ENCODE results near the gene KCNA10. TPM values are rescaled to one million over a fixed set of nuclear protein-coding genes. Genes with fewer than 3 reads are reported as not detected.
"Not testable (repeated sequence)": the region's sequence is repeated elsewhere in the genome, so short reads cannot be mapped to it uniquely, and the experiment has no call there.

Gene KCNA10
- total and polyA plus RNA-seq, 2 donors (not counting 1 experiment from before 2014, with no cell fraction given): not detected

DNA sequence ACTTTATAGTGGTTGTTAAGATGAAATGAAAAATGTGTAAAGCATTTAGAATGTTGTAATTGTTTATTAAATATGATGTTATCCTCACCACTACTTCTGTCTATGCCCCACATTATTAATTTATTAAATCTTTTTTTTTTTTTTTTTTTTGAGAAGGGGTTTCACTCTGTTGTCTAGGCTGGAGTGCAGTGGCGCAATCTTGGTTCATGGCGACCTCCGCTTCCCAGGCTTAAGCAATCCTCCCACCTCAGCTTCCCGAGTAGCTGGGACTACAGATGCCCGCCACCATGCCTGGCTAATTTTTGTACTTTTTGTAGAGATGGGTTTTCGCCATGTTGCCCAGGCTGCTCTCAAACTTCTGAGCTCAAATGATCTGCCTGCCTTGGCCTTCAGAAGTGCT lies 7.5 kb downstream of the KCNA10 start:
- no peaks in the 10 kb centered on the region for H4K20me1 ChIP-seq (ENCODE audit: control insufficient read depth, extremely low read depth, insufficient read depth, low read length)
- no peaks in the 10 kb centered on the region for H3K79me2 ChIP-seq (ENCODE audit: control insufficient read depth, insufficient read depth, low read length)
- H3K27ac ChIP-seq (ENCODE audit: insufficient read depth, low read length): no peak overlapping the region
- H3K4me3 ChIP-seq (replicated peaks in 1 of 4; ENCODE audit: control extremely low read depth in 1 of 4, insufficient read depth in 1 of 4, low read depth in 3 of 4, low read length in 4 of 4): no peak overlapping the region
- H3K4me2 ChIP-seq (ENCODE audit: extremely low read depth, insufficient read depth, low read length): no peak overlapping the region
- TF ChIP-seq EZH2 (IDR thresholded peaks at IDR 0.05; ENCODE audit: low read length, missing control alignments): no peak
- TF ChIP-seq, protein P1, sequence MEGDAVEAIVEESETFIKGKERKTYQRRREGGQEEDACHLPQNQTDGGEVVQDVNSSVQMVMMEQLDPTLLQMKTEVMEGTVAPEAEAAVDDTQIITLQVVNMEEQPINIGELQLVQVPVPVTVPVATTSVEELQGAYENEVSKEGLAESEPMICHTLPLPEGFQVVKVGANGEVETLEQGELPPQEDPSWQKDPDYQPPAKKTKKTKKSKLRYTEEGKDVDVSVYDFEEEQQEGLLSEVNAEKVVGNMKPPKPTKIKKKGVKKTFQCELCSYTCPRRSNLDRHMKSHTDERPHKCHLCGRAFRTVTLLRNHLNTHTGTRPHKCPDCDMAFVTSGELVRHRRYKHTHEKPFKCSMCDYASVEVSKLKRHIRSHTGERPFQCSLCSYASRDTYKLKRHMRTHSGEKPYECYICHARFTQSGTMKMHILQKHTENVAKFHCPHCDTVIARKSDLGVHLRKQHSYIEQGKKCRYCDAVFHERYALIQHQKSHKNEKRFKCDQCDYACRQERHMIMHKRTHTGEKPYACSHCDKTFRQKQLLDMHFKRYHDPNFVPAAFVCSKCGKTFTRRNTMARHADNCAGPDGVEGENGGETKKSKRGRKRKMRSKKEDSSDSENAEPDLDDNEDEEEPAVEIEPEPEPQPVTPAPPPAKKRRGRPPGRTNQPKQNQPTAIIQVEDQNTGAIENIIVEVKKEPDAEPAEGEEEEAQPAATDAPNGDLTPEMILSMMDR (conservative IDR thresholded peaks at IDR 0.05 in 1 of 2, IDR thresholded peaks at IDR 0.05 in 1 of 2; ENCODE audit: low read depth in 1 of 2, low read length in 2 of 2): no peak
- H3K27me3 ChIP-seq (ENCODE audit: control insufficient read depth, insufficient read depth, low read length): peaks cover 3% of the 10 kb centered on the region
- DNase-seq (ENCODE audit: low read depth in 2 of 2): no peak
- no peaks in the 10 kb centered on the region for H3K9me3 ChIP-seq (ENCODE audit: control insufficient read depth, insufficient read depth, low read depth, low read length)
- H2AFZ ChIP-seq (ENCODE audit: low read length): no peak overlapping the region
- H3K4me1 ChIP-seq (ENCODE audit: control insufficient read depth, extremely low read depth, insufficient read depth, low read length): no peaks in the 10 kb centered on the region
- H3K9ac ChIP-seq (ENCODE audit: insufficient read depth, low read length): no peak overlapping the region
- H3K36me3 ChIP-seq (ENCODE audit: control insufficient read depth, insufficient read depth, low read length): no peaks in the 10 kb centered on the region

- H3K27me3 ChIP-seq (ENCODE audit: control insufficient read depth, insufficient read depth, low read length); DNase-seq (ENCODE audit: low read depth in 2 of 2); H3K4me2 ChIP-seq (ENCODE audit: extremely low read depth, insufficient read depth, low read length); H3K27ac ChIP-seq (ENCODE audit: insufficient read depth, low read length); H3K36me3 ChIP-seq (ENCODE audit: control insufficient read depth, insufficient read depth, low read length); H3K9me3 ChIP-seq (ENCODE audit: control insufficient read depth, insufficient read depth, low read depth, low read length); H3K79me2 ChIP-seq (ENCODE audit: control insufficient read depth, insufficient read depth, low read length); H4K20me1 ChIP-seq (ENCODE audit: control insufficient read depth, extremely low read depth, insufficient read depth, low read length); H3K4me1 ChIP-seq (ENCODE audit: control insufficient read depth, extremely low read depth, insufficient read depth, low read length); H3K9ac ChIP-seq (ENCODE audit: insufficient read depth, low read length); H2AFZ ChIP-seq (ENCODE audit: low read length); H3K4me3 ChIP-seq (replicated peaks in 1 of 4; ENCODE audit: control extremely low read depth in 1 of 4, insufficient read depth in 1 of 4, low read depth in 3 of 4, low read length in 4 of 4): not testable (repeated sequence)
Observed at GRCh38 chr1:110510921-110511320, 8.1 kb downstream of the KCNA10 start.

GRCh38 chr1:110509655-110510054 lies 9.3 kb downstream of the KCNA10 start:
- TF ChIP-seq EZH2 (IDR thresholded peaks at IDR 0.05; ENCODE audit: low read length, missing control alignments): no peak
- TF ChIP-seq, protein P1 (conservative IDR thresholded peaks at IDR 0.05 in 1 of 2, IDR thresholded peaks at IDR 0.05 in 1 of 2; ENCODE audit: low read depth in 1 of 2, low read length in 2 of 2): no peak
- H3K36me3 ChIP-seq (ENCODE audit: control insufficient read depth, insufficient read depth, low read length): no peaks in the 10 kb centered on the region
- H3K79me2 ChIP-seq (ENCODE audit: control insufficient read depth, insufficient read depth, low read length): no peaks in the 10 kb centered on the region
- no peak overlapping the region for H3K27ac ChIP-seq (ENCODE audit: insufficient read depth, low read length)
- DNase-seq (ENCODE audit: low read depth in 2 of 2): no peak
- H3K4me1 ChIP-seq (ENCODE audit: control insufficient read depth, extremely low read depth, insufficient read depth, low read length): no peaks in the 10 kb centered on the region
- H4K20me1 ChIP-seq (ENCODE audit: control insufficient read depth, extremely low read depth, insufficient read depth, low read length): no peaks in the 10 kb centered on the region
- H3K9ac ChIP-seq (ENCODE audit: insufficient read depth, low read length): no peak overlapping the region
- no peak overlapping the region for H3K4me2 ChIP-seq (ENCODE audit: extremely low read depth, insufficient read depth, low read length)
- no peaks in the 10 kb centered on the region for H3K9me3 ChIP-seq (ENCODE audit: control insufficient read depth, insufficient read depth, low read depth, low read length)
- H2AFZ ChIP-seq (ENCODE audit: low read length): no peak overlapping the region
- no peak overlapping the region for H3K4me3 ChIP-seq (replicated peaks in 1 of 4; ENCODE audit: control extremely low read depth in 1 of 4, insufficient read depth in 1 of 4, low read depth in 3 of 4, low read length in 4 of 4)
- H3K27me3 ChIP-seq (ENCODE audit: control insufficient read depth, insufficient read depth, low read length): peaks cover 4% of the 10 kb centered on the region
